ENCODE measurements around the gene MAGIX.

- no peak for TF ChIP-seq CTCF (IDR thresholded peaks at IDR 0.05; ENCODE audit: low read length)
- no peak for TF ChIP-seq EZH2 (IDR thresholded peaks at IDR 0.05; ENCODE audit: borderline replicate concordance, low read length)
These were observed 41.5 kb downstream of the MAGIX start for GRCh38 chrX:49204017-49204416.

All from OCI-LY1 (cell line).